Loucy (cell line): ENCODE data around the gene SGF29.

Experiments
- CTCF ChIP-seq: fragments of 200-600 bp; sonication (generic); conservative IDR thresholded peaks from 2 replicates; pipeline ENCODE4 v1.5.1; 2014; ENCODE audit warnings: mild to moderate bottlenecking, antibody characterized with exemption, low read length
- EZH2phosphoT487 ChIP-seq: fragments of 200-600 bp; IDR thresholded peaks from 2 replicates; pipeline ENCODE4 v1.6.1; 2018; ENCODE audit warnings: antibody characterized with exemption, mild to moderate bottlenecking, moderate library complexity, borderline replicate concordance

- TF ChIP-seq CTCF (no peak), EZH2phosphoT487 (no peak)
These were observed 14.8 kb upstream of the SGF29 start, which contains the start of gene NUPR1 for GRCh38 chr16:28538733-28539596.
